Calu3 (cell line): ENCODE results near the gene ENO2. TPM values are rescaled to one million over a fixed set of nuclear protein-coding genes. Genes with fewer than 3 reads are reported as not detected.
"Not testable (repeated sequence)": the region's sequence is repeated elsewhere in the genome, so short reads cannot be mapped to it uniquely, and the experiment has no call there.

Experiments used
- BruUV-seq: library from RNA; stranded (reverse); fragments of 400-500 nt; replicated peaks from 2 replicates; lab custom pipeline; 2021; lab: Mats Ljungman, UMichigan
- CTCF ChIA-PET: fragments of 300-600 bp; sonication (Branson Sonifier 250); formaldehyde crosslinking; loops from one replicate; lab custom pipeline; 2022; ENCODE audit warnings: antibody characterized with exemption; lab: Charles Lee
- DNase-seq: peaks from one replicate; pipeline ENCODE4 v3.0.0; 2022
- H3K27ac Mint-ChIP-seq: one replicate; pipeline ENCODE4 v1.8.0; 2022; ENCODE audit warnings: mixed read lengths; ENCODE audit not compliant: unreplicated experiment
- H3K27me3 Mint-ChIP-seq: one replicate; pipeline ENCODE4 v1.8.0; 2022; ENCODE audit warnings: mixed read lengths; ENCODE audit not compliant: unreplicated experiment
- H3K36me3 Mint-ChIP-seq: one replicate; pipeline ENCODE4 v1.8.0; 2022; ENCODE audit warnings: mild to moderate bottlenecking, moderate library complexity, mixed read lengths; ENCODE audit not compliant: insufficient read depth, unreplicated experiment
- H3K4me1 Mint-ChIP-seq: one replicate; pipeline ENCODE4 v1.8.0; 2022; ENCODE audit warnings: mild to moderate bottlenecking, low read depth, mixed read lengths; ENCODE audit not compliant: unreplicated experiment
- H3K4me3 Mint-ChIP-seq: one replicate; pipeline ENCODE4 v1.8.0; 2022; ENCODE audit warnings: mild to moderate bottlenecking, low read depth, moderate library complexity, mixed read lengths; ENCODE audit not compliant: unreplicated experiment
- H3K9me3 Mint-ChIP-seq: one replicate; pipeline ENCODE4 v1.8.0; 2022; ENCODE audit warnings: low read depth, mixed read lengths; ENCODE audit not compliant: unreplicated experiment
- CTCF ChIP-seq: fragments of 200-600 bp; IDR thresholded peaks from one replicate; pipeline ENCODE4 v1.8.0; 2022; ENCODE audit warnings: antibody characterized with exemption; ENCODE audit not compliant: unreplicated experiment
- intact Hi-C: fragments of 100-400 bp; cut with micrococcal nuclease; formaldehyde crosslinking; loops from one replicate; pipeline ENCODE4 v1.10.0; 2022; ENCODE audit not compliant: unreplicated experiment
- total RNA-seq: library from RNA; stranded (reverse); gene quantifications from 2 replicates; pipeline ENCODE4 v1.2.3, GENCODE V29; 2022

The ENO2 gene
- total RNA-seq, 1 experiment from 2014 or later, result 16.1 TPM

DNA sequence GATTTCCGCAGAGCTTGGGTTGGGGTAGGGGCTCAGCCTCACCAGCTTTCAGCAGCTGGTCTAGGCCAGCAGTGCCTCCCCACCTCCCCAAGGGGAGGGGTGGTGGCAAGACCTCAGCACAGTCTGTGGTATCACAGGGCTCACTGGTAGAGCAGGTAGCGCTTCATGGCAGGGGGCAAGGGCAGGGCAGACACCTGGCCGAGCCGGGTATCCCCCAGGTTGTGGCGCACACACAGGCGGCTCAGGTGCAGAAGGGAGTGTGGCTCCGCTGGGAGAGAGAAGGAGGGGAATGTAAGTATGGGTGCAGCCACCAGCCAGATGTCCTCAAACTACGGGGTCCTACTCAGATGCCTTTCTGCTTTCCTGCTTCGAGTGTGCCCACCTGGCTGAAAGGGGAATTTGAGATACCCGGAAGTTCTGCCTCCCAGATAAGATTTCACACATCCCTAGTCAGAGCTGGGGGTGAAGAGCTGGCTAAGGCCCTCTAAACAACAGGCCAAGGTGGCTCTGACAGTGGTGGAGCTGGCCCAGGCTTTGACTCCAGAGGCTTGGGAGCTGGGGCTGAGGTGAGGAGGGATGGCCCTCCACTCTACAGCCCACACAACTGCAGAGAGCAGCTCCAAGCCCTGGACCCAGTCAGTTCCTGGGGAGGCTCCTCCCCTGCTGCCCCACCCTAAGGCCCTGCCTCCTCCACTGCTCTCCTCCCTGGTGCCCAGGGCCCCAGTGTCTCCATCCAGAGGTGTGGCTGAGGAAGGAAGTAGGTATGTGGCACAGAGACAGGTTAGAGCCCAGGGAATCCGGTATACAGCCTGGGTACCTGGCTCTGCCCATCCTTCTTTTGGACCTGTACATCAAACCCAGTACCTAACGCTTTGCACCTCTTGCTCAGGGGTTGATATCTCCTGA lies 43.1 kb upstream of the ENO2 start:
- no peak for TF ChIP-seq CTCF
- CTCF ChIA-PET, result interaction anchor here (0.8 to 3.1 kb wide), 9 partner anchors 10 to 93 kb away, joined by 3 to 31 read pairs (median 10); partner anchors contain the start of genes C12orf57 and RNU7-1
- peak overlapping the region; percentile 89 for H3K27ac Mint-ChIP-seq
- H3K4me1 Mint-ChIP-seq, result peaks cover 43% of the 10 kb centered on the region
- peaks cover 83% of the 10 kb centered on the region for H3K36me3 Mint-ChIP-seq
- peak overlapping the region; percentile 99 for H3K4me3 Mint-ChIP-seq
- intact Hi-C loops, result no loop called here
- no TSS peak for BruUV-seq
- H3K27me3 Mint-ChIP-seq, result no peaks in the 10 kb centered on the region
- peak; percentile 74 for DNase-seq
- no peaks in the 10 kb centered on the region for H3K9me3 Mint-ChIP-seq

- Mint-ChIP-seq H3K36me3 (peaks cover 73% of the 10 kb centered on the region), H3K4me3 (peak overlapping the region; percentile 99), H3K4me1 (peaks cover 43% of the 10 kb centered on the region), H3K27ac (peak overlapping the region; percentile 89), H3K27me3 (no peaks in the 10 kb centered on the region), H3K9me3 (no peaks in the 10 kb centered on the region)
- TSS peak; percentile 65 for BruUV-seq
- intact Hi-C loops, result loop anchor here (1.0 kb wide), 1 partner anchor 19 kb away; no protein-coding TSS in a partner anchor
- TF ChIP-seq CTCF, result peak; percentile 85
- CTCF ChIA-PET, result interaction anchor here (0.8 to 3.1 kb wide), 14 partner anchors 9 to 92 kb away, joined by 3 to 31 read pairs (median 8); partner anchors contain the start of genes C12orf57, CDCA3, LRRC23 and RNU7-1
- DNase-seq, result peak; percentile 91
These were observed 42.0 kb upstream of the ENO2 start for GRCh38 chr12:6872073-6873048.

- peak; percentile 99 for DNase-seq
- H3K4me1 Mint-ChIP-seq, result peaks cover 41% of the 10 kb centered on the region
- H3K4me3 Mint-ChIP-seq, result peak within 1 kb of the TSS; percentile 99
- TF ChIP-seq CTCF, result no peak
- H3K36me3 Mint-ChIP-seq, result peaks cover 63% of the 10 kb centered on the region
- no TSS peak for BruUV-seq
- H3K9me3 Mint-ChIP-seq, result no peaks in the 10 kb centered on the region
- CTCF ChIA-PET, result interaction anchor here (0.9 to 3.1 kb wide), 12 partner anchors 8 to 132 kb away, joined by 3 to 31 read pairs (median 10); partner anchors contain the start of genes C12orf57, CDCA3, LRRC23 and RNU7-1
- no peaks in the 10 kb centered on the region for H3K27me3 Mint-ChIP-seq
- intact Hi-C loops, result no loop called here
- peak within 1 kb of the TSS; percentile 89 for H3K27ac Mint-ChIP-seq
These were observed 41.0 kb upstream of the ENO2 start, which contains the start of gene SPSB2 for GRCh38 chr12:6873094-6874014. Gene SPSB2, minus strand, starts transcription at chr12:6873303. Its CDS starts 402 bp downstream, at chr12:6872901.

DNA sequence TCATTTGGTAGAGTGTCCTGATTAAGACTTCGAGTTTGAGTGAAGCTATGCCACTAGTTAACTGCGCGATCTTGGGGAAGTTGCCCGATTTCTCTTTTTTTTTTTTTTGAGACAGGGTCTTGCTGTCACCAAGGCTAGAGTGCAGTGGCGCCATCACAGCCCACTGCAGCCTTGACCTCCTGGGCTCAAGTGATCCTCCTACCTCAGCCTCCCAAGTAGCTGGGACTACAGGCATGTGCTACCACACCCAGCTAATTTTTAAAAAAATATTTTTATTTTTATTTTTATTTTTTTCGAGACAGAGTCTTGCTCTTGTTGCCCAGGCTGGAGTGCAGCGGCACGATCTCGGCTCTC lies 40.4 kb upstream of the ENO2 start:
- peaks cover 34% of the 10 kb centered on the region for H3K4me1 Mint-ChIP-seq
- intact Hi-C loops, BruUV-seq, H3K27me3 Mint-ChIP-seq, H3K9me3 Mint-ChIP-seq, DNase-seq: not testable (repeated sequence)
- CTCF ChIA-PET, result interaction anchor here (0.5 to 0.9 kb wide), 2 partner anchors 91 to 131 kb away, joined by 3 read pairs; no protein-coding TSS in a partner anchor
- H3K36me3 Mint-ChIP-seq, result peaks cover 56% of the 10 kb centered on the region
- H3K4me3 Mint-ChIP-seq, result peak overlapping the region; percentile 99
- H3K27ac Mint-ChIP-seq, result peak overlapping the region; percentile 89

GRCh38 chr12:6879824-6880223 lies 34.6 kb upstream of the ENO2 start:
- H3K36me3 Mint-ChIP-seq, intact Hi-C loops, H3K9me3 Mint-ChIP-seq, H3K4me3 Mint-ChIP-seq, H3K27ac Mint-ChIP-seq, H3K4me1 Mint-ChIP-seq, BruUV-seq, DNase-seq, H3K27me3 Mint-ChIP-seq: not testable (repeated sequence)
- CTCF ChIA-PET, result interaction anchor here (0.6 to 2.0 kb wide), 4 partner anchors 8 to 309 kb away, joined by 3 to 11 read pairs (median 6); no protein-coding TSS in a partner anchor
